Ureter (tissue), 1 donor: ENCODE results near the gene ATXN8OS. TPM values are rescaled to one million over a fixed set of nuclear protein-coding genes. Genes with fewer than 3 reads are reported as not detected.

Experiments used
- total RNA-seq: library from RNA; stranded (reverse); gene quantifications from one replicate; pipeline ENCODE4 v1.2.4, GENCODE V29; 2023
- donor health status: DM: yes; HTN: yes; CAD: no.

The ATXN8OS gene
- total RNA-seq, 1 donor from 2014 or later = not detected

Other genes with a start within 250 kb of the ATXN8OS start
- gene KLHL1, start 626 bp downstream of the ATXN8OS start, total RNA-seq = not detected